ENCODE results near the gene NT5DC3.
"Not testable (repeated sequence)": the region's sequence is repeated elsewhere in the genome, so short reads cannot be mapped to it uniquely, and the experiment has no call there.

Gene NT5DC3

DNA sequence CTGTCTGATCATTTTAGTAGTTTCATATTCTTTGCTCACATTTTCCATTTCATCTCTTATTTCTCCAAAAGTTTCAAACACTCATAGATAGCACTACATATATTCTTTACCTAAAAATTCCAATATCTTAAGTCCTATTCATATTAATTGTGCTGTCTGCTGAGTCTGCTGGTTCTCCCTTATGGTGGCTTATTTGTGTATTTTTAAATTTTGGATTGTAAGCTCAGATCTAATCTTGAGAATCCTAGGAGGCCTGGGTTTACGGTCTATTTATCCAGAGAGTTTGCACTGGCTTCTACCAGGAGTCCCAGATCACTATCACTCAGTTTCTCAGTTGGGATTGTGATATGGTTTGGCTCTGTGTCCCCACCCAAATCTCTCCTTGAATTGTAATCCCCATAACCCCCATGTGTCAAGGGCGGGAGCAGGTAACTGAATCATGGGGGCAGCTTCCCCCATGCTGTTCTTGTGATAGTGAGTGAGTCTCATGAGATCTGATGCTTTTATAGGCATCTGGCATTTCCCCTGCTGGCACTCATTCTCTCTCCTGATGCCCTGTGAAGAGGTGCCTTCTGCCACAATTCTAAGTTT, 10.2 kb downstream of the NT5DC3 start:
- no peak for DNase-seq

DNA sequence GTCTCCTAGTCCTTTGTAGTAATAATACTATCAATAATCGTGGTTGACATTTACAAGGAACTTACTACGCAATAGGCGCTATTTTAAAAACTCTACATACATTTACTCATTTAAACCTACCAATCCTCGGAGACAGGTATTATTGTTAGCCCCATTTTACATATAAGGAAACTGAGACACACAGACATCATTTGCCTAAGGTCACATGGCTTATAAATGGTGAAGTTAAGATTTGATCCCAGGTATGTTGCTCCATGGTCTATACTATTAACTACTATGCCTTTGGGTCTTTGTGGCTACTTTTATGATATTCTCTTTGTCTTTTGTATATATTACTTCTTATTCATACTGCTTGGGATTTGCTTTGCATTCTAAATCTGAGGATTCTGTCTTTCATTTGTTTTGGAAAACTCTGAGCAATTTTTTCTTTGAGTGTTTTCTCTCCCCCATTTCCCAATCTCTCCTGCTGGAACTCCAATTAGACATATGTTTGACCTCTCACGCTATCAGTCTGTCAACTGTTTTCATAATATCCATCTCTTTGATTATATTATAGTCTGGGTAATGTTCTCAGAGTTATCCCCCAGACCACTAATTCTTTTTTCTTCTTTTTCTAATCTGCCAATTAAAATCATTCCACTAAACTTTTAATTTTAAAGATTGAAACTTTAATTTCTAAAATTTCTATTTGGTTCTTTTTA, 10.9 kb downstream of the NT5DC3 start:
- DNase-seq, result no peak

DNA sequence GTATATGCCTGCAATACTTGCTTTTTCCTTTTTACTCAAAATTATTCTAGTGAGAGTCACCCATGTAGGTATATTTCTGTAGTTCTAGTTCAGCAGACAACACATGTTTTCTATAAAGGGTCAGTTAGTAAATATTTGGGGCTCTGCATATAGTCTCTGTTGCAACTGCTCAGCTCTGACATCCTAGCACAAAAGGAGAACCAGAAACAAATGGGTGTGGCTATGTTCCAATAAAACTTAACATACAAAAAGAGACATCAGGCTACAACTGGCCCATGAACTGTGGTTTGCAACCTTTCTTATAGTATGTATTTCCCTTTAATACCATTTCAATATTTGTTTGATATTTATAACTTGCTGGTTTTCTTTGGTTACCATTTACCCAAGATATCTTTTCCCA, 11.9 kb downstream of the NT5DC3 start:
- DNase-seq, result peak; percentile 68

DNA sequence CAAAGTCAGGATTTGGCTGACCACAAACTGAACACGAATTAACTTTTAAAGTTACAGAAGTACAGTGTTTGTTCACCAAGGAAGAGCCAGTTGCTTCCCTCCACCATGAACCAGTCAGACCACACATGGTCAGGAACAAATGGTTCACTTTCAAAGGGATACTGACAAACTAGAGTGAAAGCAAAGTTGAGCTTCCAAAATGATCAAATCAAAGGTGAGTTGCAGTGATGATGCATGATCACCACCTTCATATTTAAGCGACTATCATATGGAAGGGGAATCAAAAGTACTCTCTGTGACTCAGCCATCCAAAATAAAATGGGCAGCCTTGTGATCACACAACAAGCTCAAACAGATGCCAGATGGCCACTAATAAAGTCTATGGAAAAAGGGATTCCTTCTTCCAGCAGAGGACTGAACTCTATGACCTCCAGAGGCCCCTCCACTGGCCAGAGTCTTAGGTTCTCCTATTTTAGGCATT, 13.1 kb downstream of the NT5DC3 start:
- peak; percentile 23 for DNase-seq

DNA sequence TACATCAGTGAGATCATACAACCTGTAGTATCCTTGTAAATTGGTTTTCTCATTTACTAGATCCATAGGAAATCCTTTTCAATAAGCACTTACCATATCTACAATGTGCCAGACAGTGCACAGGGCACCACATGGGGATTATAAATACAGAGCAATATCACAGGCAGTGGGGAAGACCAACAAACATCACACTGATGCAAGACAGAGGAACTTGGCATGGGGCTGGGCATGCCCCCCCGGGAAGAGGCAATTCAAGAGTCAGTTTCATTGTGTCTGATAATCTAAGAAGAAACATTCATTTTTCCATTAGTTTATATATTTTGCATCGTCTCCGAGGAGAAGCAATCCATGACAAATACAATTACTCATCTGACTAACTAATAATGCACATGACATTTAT, 16.2 kb downstream of the NT5DC3 start:
- no peak for DNase-seq

DNA sequence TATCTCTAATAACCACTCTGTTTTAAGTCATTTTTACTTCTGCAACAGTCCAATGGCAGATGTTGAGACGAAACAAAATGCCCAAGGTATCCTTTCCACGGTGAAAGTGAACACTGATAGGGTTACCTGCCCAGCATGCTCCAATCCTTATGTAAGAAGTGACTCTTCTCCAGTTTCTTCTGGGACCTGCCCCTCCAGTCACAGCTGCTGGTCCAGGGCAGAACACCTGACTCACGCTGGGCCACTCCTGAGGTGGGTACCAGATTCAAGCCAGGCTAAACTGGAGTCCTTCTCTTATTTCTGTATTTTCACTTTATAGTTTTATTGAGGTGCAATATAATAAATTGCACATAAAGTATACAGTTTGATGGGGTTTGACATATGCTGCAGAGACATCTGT, 16.7 kb downstream of the NT5DC3 start:
- DNase-seq, result no peak

DNA sequence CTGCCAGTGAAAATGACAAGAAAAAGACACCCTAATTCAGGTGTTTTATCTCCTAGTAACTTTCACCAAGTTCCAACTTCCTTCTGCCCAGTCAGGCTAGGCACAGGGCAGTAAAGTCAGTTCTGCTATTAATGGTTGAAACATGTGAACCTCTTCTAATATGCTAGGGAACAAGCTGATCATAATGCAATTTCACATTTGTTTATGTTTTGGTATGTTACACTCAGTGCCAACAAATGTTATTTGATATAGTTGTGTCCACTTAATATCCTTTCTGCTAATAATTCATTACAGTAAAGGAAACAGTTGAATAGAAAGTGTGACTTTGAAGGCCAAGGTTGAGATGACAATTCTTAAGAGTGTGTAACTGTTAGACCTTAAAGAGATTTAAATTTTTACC, 17.2 kb downstream of the NT5DC3 start:
- no peak for DNase-seq

DNA sequence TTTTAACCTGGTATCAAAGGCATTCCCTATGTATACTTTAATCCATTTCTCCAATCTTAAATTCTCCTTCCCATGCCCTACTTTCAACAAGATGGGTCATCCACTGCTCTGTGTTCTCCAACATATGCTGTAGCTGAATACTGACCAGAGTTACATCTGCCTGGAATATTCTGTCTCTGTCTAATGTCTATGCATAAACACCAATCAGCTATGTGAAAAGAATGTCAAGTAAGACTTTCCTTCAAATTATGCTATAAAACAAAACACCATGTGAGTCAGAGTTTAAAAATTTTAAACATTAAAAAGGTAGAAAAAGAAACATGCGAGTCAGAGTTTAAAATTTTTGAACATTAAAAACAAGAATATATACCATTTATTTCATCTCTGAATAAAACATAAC, 19.3 kb downstream of the NT5DC3 start:
- no peak for DNase-seq

DNA sequence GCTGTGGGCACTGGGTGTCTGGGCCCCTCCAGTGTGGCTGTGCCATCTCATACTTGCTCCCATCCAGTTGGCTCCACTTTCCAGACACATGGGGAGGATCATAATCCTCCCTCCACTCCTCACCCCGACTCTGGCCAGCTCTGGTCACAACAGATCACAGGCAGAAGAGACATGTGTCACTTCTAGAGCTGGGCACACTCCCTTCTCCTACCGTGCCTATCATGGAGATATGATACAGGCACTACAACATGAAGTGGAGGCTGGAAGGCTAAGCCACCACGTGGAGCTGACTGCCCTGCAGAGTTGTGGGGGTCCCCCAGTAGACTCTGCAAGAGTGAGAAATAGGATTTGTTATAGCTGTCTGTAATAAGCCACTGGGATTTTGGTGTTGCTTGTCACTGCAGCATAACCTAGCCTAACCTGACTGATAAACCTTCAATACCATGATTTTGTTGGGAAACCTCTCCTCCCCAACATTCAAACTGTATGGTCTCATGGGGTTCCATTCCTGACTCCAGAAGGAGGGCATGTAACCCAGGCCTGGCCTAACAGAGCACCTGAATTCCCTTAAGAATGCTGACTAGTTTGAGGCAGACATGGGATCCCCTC, 20.0 kb downstream of the NT5DC3 start:
- DNase-seq, result no peak

DNA sequence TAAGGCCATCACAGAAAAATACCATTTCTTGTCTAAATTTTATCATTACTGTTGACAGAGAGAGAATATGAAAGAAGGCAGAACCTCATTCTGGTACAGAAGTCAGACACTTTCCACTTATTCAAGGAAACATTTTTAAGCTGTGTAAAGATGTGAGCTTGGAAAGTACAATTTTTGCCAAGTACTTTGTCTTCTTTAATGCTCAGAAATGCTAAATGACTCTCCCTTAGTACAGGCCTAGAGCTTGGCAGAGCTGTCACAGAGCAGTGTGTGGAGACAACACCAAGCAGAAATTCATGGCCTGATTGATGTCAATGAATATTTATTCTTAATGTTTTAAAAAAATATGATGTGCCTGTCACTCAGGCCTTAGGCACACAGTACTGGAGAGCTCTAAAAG, 20.7 kb downstream of the NT5DC3 start:
- DNase-seq, result no peak

DNA sequence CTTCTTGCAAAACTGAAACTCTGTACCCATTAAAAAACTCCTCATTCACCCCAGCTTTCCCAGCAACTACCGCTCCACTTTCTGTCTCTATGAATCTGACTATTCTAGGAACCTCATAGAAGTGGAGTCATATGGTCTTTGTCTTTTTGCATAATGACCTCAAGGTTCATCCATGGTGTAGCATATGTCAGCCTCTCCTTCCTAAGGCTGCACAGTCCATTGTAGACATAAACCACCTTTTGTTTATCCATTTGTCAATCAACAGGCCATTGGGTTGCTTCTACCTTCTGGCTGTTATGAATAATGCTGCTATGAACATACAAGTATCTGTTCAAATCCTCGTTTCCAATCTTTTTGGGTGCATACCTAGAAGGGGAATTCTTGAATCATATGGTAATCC, 21.1 kb downstream of the NT5DC3 start:
- DNase-seq, result no peak

DNA sequence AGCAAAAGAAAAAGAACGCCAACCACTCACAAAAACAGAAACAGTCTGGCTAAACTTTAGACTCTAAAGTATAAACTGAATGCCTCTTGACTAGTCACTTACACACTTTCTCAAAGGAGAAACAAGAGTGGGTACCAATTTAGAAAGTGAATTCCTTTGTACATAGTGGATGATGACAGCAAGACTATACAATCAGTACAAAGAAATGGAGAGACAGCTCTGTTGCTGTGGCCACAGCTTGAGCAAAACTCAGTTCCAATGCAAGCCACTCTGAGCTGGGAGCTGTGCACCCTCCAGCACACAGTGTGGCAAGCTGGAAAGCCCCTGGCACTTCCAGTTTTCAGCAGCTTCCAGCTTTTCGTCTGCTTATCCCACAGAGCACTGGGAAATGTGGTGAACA, 21.7 kb downstream of the NT5DC3 start:
- no peak for DNase-seq

DNA sequence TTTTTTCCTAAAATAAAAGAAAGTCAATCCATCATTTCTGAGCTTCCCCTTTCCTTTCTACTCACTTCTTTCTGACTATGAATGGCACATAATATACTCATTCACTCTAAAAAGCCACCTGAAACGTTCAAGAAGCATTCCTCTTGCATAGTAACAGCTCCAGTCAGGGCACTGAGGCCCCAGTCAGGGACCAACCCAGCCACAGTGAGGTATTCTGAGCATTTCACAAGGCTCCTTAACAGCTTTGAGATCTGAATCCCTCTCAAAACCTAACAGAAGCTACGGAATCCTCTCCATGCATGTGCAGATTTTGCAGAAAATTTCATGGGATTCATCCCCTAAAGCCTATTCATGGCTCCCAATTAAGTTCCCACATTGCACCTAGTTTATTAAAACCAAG, 23.2 kb downstream of the NT5DC3 start:
- DNase-seq, result no peak

DNA sequence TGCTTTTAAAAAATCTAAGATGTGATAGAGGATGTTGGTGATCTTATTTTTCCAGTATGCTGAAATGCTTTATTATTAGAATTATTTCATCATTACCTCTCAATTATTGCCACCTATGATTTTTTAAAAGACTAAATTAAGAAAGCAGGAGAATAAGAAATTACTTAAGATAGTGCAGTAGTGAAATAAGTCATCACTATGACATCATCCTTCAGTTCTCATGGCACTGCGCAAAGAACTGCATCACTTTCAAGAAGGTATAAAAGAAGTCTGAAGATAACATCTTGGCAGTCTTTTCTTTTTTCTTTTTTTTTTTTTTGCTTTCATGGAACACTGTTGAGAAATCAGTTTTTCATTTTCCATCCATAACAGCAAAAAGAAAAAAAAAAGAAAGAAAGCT, 24.4 kb downstream of the NT5DC3 start:
- DNase-seq, result no peak

DNA sequence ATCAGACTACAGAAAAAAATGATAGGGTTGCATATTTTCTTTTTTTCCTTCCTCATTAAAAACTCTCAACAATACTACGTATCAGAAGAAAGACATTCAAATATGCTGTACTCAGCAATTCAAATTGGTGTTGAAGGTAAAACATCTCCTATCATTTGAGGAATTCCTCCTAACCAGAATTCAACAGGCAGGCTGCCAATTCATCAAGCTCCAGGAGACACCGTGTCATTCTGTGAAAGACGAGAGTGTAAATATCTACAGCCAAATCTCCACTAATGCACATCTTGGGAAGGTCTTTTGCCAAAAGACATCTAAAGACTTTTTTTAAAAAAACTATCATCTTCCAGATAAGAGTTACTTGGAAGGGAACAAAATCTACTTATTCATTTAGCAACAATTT, 26.6 kb downstream of the NT5DC3 start:
- DNase-seq, result no peak

DNA sequence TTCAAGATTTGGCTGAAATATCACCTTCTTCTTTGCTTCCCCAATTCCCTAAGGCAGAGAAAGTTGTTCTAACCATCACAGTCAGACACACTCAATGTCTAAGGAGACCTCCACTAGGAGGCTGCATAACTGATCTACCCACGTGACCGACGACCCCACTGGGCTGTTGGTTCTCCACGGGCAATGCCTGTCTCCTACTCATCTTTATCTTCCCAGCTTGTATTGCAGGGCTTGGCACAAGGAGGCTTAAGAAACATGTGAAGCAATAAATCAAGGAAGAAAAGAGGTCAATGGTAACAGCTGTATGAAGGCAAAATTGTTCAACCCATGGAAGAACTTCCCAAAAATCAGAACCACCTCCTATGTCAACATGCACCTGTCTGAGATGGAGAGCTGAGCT, 27.1 kb downstream of the NT5DC3 start:
- no peak for DNase-seq

DNA sequence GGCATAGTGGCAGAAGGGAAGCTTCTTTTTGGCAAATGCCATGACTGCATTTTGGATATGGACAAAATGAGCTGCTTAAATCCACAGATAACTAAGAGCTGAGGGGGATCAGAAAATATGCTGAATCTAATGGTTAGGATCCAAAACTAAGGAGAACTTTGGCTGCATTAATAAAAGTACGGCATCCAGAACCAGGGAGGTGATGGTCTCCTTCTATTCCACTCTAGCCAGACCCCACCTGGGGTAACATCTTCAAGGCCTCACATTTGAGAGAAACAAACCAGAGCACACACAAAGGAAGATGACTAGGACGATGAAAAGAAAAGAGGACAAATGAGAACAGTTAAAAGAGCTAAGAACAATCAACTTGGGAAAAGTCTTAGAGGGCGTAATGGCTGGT, 27.6 kb downstream of the NT5DC3 start:
- no peak for DNase-seq

DNA sequence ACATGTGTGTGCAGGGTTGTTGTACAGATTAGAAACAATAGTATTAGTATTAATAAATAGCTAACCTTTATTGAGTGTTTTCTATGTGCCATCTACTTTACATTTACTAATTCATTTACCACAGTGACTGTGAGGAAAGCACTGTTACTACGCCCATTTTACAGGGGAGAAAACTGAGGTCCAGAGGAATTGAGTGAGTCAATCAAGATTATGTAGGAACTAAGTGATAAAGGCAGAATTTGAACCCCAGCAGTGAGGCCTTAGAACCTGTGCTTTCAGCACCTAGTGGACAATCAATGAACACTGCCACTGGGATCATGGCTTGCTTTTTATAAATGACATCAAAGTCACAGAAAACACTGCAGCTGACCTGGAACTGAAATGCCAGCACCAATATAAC, 28.2 kb downstream of the NT5DC3 start:
- no peak for DNase-seq

DNA sequence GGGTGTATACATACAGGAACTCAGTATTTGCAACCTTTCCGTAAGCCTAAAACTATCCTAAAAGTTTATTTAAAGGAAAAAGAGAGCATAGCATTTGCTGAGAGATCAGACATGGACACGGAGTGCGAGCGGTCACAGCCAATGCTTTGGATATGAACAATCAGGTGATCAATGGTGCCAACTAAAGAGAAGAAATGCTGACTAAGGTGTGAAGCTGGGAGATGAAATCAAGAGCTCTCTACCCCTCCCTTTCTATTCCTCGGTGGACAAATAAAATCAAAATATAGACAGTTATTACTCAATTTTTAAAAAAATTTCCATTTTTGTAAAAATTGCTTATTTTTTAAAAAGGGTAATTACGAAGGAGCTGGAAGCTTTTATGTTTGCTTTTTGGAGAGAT, 29.2 kb downstream of the NT5DC3 start:
- no peak for DNase-seq

DNA sequence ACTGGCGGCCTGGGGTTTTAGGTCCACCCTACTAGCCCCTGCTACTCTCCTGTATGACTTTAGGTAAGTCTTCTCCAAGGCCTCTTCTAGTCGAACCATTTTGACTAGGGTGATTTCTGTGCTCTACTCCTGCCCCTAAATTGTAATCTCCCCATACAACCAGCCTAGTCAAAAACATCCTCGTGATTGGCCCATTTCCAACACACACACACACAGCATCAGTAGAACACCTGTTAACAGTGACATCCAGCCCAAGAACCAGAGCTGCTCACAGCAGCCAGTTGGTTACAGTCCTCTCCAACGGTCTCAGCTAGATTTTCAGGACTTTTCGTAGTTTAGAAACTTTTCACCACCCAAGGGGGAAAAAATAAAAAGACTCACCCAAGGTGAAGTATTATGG, 30.9 kb downstream of the NT5DC3 start:
- DNase-seq, result no peak

DNA sequence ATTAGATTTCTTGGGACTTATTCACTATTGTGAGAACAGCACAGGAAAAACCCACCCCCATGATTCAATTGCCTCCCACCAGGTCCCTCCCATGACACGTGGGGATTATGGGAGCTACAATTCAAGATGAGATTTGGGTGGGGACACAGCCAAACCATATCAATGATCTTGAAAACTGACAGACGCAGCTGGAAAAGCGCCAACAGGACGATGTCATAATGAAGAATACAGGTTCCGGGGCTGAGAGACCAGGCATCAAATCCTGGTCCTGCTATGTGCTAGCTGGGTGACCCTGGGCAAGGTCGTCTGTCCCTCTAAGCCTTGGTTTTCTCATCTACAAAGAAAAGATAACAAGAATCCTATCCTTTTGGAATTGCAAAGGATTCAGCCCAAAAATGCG, 31.4 kb downstream of the NT5DC3 start:
- DNase-seq, result not testable (repeated sequence)

DNA sequence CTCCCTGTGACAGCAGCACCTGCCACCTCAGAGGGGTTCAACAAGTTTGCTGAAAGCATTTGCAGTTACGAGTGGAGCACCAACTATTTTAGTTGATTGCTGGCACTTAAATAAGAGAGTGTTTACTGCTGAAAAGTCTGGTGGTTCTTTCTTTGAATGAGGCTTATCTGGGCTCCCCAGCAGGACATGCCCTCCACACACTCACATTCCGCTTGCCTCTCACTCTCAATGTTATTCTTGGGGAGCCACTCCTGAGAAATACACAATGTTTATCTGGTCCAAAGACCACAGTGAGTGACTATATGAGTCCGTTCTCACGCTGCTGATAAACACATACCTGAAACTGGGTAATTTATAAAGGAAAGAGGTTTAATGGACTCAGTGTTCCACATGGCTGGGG, 31.9 kb downstream of the NT5DC3 start:
- DNase-seq, result peak; percentile 79

DNA sequence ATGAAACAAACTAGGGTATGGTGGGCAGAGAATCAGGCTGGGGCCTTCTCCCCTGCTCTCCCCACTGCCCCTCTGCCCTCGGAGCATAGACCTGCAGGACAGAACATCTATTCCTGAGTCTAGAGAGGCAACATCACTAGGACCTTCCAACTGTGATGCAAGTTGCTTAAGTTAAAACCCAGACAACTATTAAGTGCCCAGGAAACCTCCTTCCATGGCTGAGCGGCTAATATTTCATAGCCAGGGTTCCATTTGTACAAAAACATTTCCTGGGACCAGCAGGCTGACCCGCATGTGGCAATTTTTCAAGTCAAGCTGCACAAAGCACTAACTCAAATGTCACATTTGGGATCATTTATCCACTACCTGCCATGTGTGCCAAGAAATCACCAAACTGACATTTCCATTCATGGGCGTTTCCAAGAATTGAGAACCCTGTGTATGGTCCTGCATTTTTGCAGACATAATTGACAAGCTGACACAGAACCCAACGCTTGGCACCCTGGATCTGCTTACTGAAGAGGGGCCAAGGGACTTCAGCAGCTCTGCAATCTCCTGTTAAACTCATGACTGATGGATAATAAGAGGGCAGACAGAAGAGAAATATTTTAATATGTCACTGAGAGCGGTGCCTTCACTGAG, 32.7 kb downstream of the NT5DC3 start:
- DNase-seq, result no peak
